ENCODE measurements around the gene CD96.

GRCh38 chr3:111568911-111569310 lies 26.9 kb downstream of the CD96 start:
- TF ChIP-seq POLR2A (IDR thresholded peaks at IDR 0.05) (no peak), CTCF (IDR thresholded peaks at IDR 0.05) (no peak), EP300 (IDR thresholded peaks at IDR 0.05) (no peak)

Data from ovary (tissue), 3 donors.